ENCODE measurements around the gene PTPN5.

DNA sequence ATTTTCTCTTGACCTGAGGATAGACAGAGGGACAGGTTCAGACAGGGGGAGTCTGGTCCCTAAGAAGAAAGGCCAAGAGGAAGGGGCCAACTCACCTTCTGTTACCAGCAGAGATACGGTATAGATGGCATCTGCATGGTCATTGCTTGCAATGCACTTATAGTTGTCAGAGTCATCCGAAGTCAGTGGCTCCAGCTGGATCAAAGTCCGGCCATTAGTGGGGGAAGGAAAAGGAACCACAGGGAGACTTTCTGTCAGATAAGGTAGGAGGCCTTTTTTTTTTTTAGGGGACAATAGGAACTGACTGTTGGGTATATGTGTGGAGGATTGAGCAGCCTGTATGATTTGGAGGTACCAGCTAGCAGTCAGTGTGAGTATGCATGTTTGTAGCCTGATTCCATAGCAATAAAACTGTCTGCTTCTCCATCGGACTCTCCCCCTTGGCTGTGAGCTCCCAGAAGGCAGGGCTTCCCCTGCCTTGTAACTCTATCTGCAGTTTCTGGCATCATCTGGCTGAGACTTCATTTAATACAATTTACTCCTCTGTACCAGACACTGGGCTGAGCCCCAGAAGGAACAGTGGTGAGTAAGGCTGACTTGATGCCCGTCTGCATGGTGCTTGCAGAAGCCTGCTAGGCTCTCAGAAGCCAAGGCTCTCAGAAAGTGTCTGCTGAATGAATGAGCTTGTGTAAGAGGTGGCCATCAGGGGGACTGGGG is 71.3 kb downstream of the PTPN5 start:
- TF ChIP-seq, protein P1, sequence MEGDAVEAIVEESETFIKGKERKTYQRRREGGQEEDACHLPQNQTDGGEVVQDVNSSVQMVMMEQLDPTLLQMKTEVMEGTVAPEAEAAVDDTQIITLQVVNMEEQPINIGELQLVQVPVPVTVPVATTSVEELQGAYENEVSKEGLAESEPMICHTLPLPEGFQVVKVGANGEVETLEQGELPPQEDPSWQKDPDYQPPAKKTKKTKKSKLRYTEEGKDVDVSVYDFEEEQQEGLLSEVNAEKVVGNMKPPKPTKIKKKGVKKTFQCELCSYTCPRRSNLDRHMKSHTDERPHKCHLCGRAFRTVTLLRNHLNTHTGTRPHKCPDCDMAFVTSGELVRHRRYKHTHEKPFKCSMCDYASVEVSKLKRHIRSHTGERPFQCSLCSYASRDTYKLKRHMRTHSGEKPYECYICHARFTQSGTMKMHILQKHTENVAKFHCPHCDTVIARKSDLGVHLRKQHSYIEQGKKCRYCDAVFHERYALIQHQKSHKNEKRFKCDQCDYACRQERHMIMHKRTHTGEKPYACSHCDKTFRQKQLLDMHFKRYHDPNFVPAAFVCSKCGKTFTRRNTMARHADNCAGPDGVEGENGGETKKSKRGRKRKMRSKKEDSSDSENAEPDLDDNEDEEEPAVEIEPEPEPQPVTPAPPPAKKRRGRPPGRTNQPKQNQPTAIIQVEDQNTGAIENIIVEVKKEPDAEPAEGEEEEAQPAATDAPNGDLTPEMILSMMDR (IDR thresholded peaks at IDR 0.05) = no peak
- TF ChIP-seq POLR2A (IDR thresholded peaks at IDR 0.05) (no peak), POLR2AphosphoS5 (IDR thresholded peaks at IDR 0.05) (no peak)

All from prostate gland (tissue), 2 donors.